Mucosa of descending colon (tissue), 3 donors: ENCODE data around the gene DLX5. TPM values are rescaled to one million over a fixed set of nuclear protein-coding genes. Genes with fewer than 3 reads are reported as not detected.

Experiments
- ATAC-seq: fragments of 200-7000 bp; cut with Tn5 transposase; one replicate; pipeline ENCODE4 v1.9.1; 2020; ENCODE audit warnings: mild to moderate bottlenecking, moderate library complexity
- DNase-seq, 3 donors: peaks; one replicate each; pipeline ENCODE4 v3.0.0-alpha.2; 2020
- H3K36me3 ChIP-seq: fragments of 200-600 bp; one replicate; pipeline ENCODE4 v1.8.0; 2021; ENCODE audit warnings: low read depth, mild to moderate bottlenecking
- H3K4me1 ChIP-seq: fragments of 200-600 bp; one replicate; pipeline ENCODE4 v1.8.0; 2021; ENCODE audit warnings: low read depth, mild to moderate bottlenecking
- H3K4me3 ChIP-seq: fragments of 200-600 bp; one replicate; pipeline ENCODE4 v1.8.0; 2021; ENCODE audit warnings: mild to moderate bottlenecking
- H3K9me3 ChIP-seq: fragments of 200-600 bp; one replicate; pipeline ENCODE4 v1.8.0; 2021; ENCODE audit warnings: mild to moderate bottlenecking
- CTCF ChIP-seq: fragments of 200-600 bp; IDR thresholded peaks from one replicate; pipeline ENCODE4 v1.8.0; 2022; ENCODE audit warnings: antibody characterized with exemption, mild to moderate bottlenecking
- intact Hi-C, 2 donors: fragments of 100-400 bp; cut with DNase I in 1 of 2; cut with micrococcal nuclease in 1 of 2; formaldehyde crosslinking; loops; one replicate each; pipeline versions ENCODE4 v1.11.0 to v1.11.1; 2022; cut with DNase I, micrococcal nuclease
- total RNA-seq, 3 donors: library from RNA; stranded (reverse); fragmentation: NEBNext Ultra II Directional in 2 of 3; extraction: Animal tissue kit (Norgen Biotek cat#: 25700) in 2 of 3; gene quantifications; one replicate each; pipeline versions ENCODE4 v1.2.1 to v1.2.4, GENCODE V29; 2021 to 2023
- donor health status: DM: no; HTN: no; CAD: no; lungs with moderate emphysema.
- donor health status: DM: no; HTN: no; CAD: no.
- donor health status: DM: no; HTN: yes; CAD: no.

Gene DLX5
- total RNA-seq, 3 donors from 2014 or later = 0.89 TPM; not detected in 2

GRCh38 chr7:97004247-97005182 is 20.1 kb downstream of the DLX5 start:
- intact Hi-C loops = no loop called here
- no peak for TF ChIP-seq CTCF
- H3K36me3 ChIP-seq = no peaks in the 10 kb centered on the region
- DNase-seq = no peak
- peaks cover 13% of the 10 kb centered on the region for H3K4me1 ChIP-seq
- no peak for ATAC-seq
- H3K4me3 ChIP-seq = no peak overlapping the region
- no peaks in the 10 kb centered on the region for H3K9me3 ChIP-seq

GRCh38 chr7:97003262-97004246 is 21.1 kb downstream of the DLX5 start:
- no peak for DNase-seq
- no peak for TF ChIP-seq CTCF

GRCh38 chr7:97002555-97003261 is 21.9 kb downstream of the DLX5 start:
- peak; percentile 44 for ATAC-seq
- TF ChIP-seq CTCF = no peak
- no peak overlapping the region for H3K4me3 ChIP-seq
- DNase-seq = peak in 1 of 3 donors; percentile 24
- no peaks in the 10 kb centered on the region for H3K9me3 ChIP-seq
- H3K36me3 ChIP-seq = no peaks in the 10 kb centered on the region
- peaks cover 13% of the 10 kb centered on the region for H3K4me1 ChIP-seq
- intact Hi-C loops = no loop called here

More at GRCh38 chr7:97003262-97004246, 21.1 kb downstream of the DLX5 start:
- no peak for ATAC-seq
- no peaks in the 10 kb centered on the region for H3K36me3 ChIP-seq
- peaks cover 13% of the 10 kb centered on the region for H3K4me1 ChIP-seq
- intact Hi-C loops = no loop called here
- no peaks in the 10 kb centered on the region for H3K9me3 ChIP-seq
- no peak overlapping the region for H3K4me3 ChIP-seq

GRCh38 chr7:97001656-97002554 is 22.7 kb downstream of the DLX5 start:
- Histone ChIP-seq H3K4me3 (no peak overlapping the region), H3K9me3 (no peaks in the 10 kb centered on the region), H3K4me1 (peaks cover 13% of the 10 kb centered on the region), H3K36me3 (no peaks in the 10 kb centered on the region)
- no peak for ATAC-seq
- intact Hi-C loops = no loop called here
- no peak for TF ChIP-seq CTCF
- no peak for DNase-seq
